Mucosa of descending colon (tissue), 3 donors: Measurements from ENCODE around the gene TMEM208. TPM values are rescaled to one million over a fixed set of nuclear protein-coding genes. Genes with fewer than 3 reads are reported as not detected.

ENCODE experiments used
- ATAC-seq: fragments of 200-7000 bp; cut with Tn5 transposase; one replicate; pipeline ENCODE4 v1.9.1; 2020; ENCODE audit warnings: mild to moderate bottlenecking, moderate library complexity
- DNase-seq, 3 donors: peaks; one replicate each; pipeline ENCODE4 v3.0.0-alpha.2; 2020
- H3K36me3 ChIP-seq: fragments of 200-600 bp; one replicate; pipeline ENCODE4 v1.8.0; 2021; ENCODE audit warnings: low read depth, mild to moderate bottlenecking
- H3K4me1 ChIP-seq: fragments of 200-600 bp; one replicate; pipeline ENCODE4 v1.8.0; 2021; ENCODE audit warnings: low read depth, mild to moderate bottlenecking
- H3K4me3 ChIP-seq: fragments of 200-600 bp; one replicate; pipeline ENCODE4 v1.8.0; 2021; ENCODE audit warnings: mild to moderate bottlenecking
- H3K9me3 ChIP-seq: fragments of 200-600 bp; one replicate; pipeline ENCODE4 v1.8.0; 2021; ENCODE audit warnings: mild to moderate bottlenecking
- CTCF ChIP-seq: fragments of 200-600 bp; IDR thresholded peaks from one replicate; pipeline ENCODE4 v1.8.0; 2022; ENCODE audit warnings: antibody characterized with exemption, mild to moderate bottlenecking
- intact Hi-C, 2 donors: fragments of 100-400 bp; cut with DNase I in 1 of 2; cut with micrococcal nuclease in 1 of 2; formaldehyde crosslinking; loops; one replicate each; pipeline versions ENCODE4 v1.11.0 to v1.11.1; 2022; cut with DNase I, micrococcal nuclease
- total RNA-seq, 3 donors: library from RNA; stranded (reverse); fragmentation: NEBNext Ultra II Directional in 2 of 3; extraction: Animal tissue kit (Norgen Biotek cat#: 25700) in 2 of 3; gene quantifications; one replicate each; pipeline versions ENCODE4 v1.2.1 to v1.2.4, GENCODE V29; 2021 to 2023
- donor health status: DM: no; HTN: no; CAD: no; lungs with moderate emphysema.
- donor health status: DM: no; HTN: no; CAD: no.
- donor health status: DM: no; HTN: yes; CAD: no.

Gene TMEM208
- total RNA-seq, 3 donors from 2014 or later = 30.8 to 39.6 (median 36.1) TPM

- Histone ChIP-seq H3K9me3 (no peaks in the 10 kb centered on the region), H3K36me3 (peaks cover 14% of the 10 kb centered on the region), H3K4me3 (no peak overlapping the region), H3K4me1 (peaks cover 16% of the 10 kb centered on the region)
- no peak for TF ChIP-seq CTCF
- DNase-seq (no peak), ATAC-seq (no peak)
- intact Hi-C loops = no loop called here
Measured at GRCh38 chr16:67202956-67203493, 23.9 kb upstream of the TMEM208 start.

GRCh38 chr16:67204076-67204475, 22.9 kb upstream of the TMEM208 start:
- no peak for DNase-seq
- Histone ChIP-seq H3K4me1 (peaks cover 6% of the 10 kb centered on the region), H3K36me3 (peaks cover 14% of the 10 kb centered on the region), H3K4me3 (no peak overlapping the region), H3K9me3 (no peaks in the 10 kb centered on the region)
- intact Hi-C loops = no loop called here
- no peak for TF ChIP-seq CTCF
- ATAC-seq = no peak

GRCh38 chr16:67206129-67206837, 20.6 kb upstream of the TMEM208 start:
- no peak for ATAC-seq
- Histone ChIP-seq H3K4me1 (no peaks in the 10 kb centered on the region), H3K36me3 (peaks cover 14% of the 10 kb centered on the region), H3K9me3 (no peaks in the 10 kb centered on the region), H3K4me3 (no peak overlapping the region)
- DNase-seq = no peak
- no peak for TF ChIP-seq CTCF
- intact Hi-C loops = no loop called here

GRCh38 chr16:67206838-67207248, 20.1 kb upstream of the TMEM208 start:
- H3K4me1 ChIP-seq = no peaks in the 10 kb centered on the region
- no peak overlapping the region for H3K4me3 ChIP-seq
- no peak for TF ChIP-seq CTCF
- ATAC-seq (peak; percentile 6), DNase-seq (no peak)
- intact Hi-C loops = no loop called here
- peaks cover 14% of the 10 kb centered on the region for H3K36me3 ChIP-seq
- no peaks in the 10 kb centered on the region for H3K9me3 ChIP-seq

GRCh38 chr16:67207249-67208091, 19.5 kb upstream of the TMEM208 start:
- Histone ChIP-seq H3K4me3 (no peak overlapping the region), H3K4me1 (no peaks in the 10 kb centered on the region), H3K9me3 (no peaks in the 10 kb centered on the region), H3K36me3 (peaks cover 14% of the 10 kb centered on the region)
- ATAC-seq = peak; percentile 35
- no peak for TF ChIP-seq CTCF
- intact Hi-C loops = no loop called here
- no peak for DNase-seq
